ENCODE data around the gene OR2H1. TPM values are rescaled to one million over a fixed set of nuclear protein-coding genes. Genes with fewer than 3 reads are reported as not detected.

The OR2H1 gene
- total RNA-seq, 1 experiment from 2014 or later: not detected

DNA sequence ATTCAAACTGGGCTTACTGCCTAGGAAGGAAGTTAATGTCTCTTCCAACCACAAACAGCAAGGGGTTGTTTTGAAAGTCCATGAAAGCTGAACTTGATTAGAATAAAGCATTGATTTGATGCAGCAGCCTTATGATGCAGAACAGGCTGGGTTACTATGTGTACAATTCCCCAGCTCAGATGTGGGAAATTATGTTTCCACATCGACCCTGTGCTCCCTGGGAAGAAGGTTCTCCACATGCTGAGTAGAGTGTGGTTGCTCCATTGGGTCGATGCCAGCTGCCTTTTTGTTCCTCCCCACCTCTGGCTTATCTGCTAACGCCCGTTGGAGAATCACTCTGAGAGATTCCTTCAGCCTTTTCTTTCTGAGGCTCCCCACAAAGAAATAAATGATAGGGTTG is 29.6 kb downstream of the OR2H1 start:
- DNase-seq (ENCODE audit: low spot score) (no peak), ATAC-seq (no peak)
- H3K9me3 Mint-ChIP-seq: peaks cover 20% of the 10 kb centered on the region
- no peaks in the 10 kb centered on the region for H3K4me1 Mint-ChIP-seq
- no peaks in the 10 kb centered on the region for H3K36me3 Mint-ChIP-seq
- POLR2A ChIA-PET: no interaction called here
- CTCF ChIA-PET: no interaction called here
- no peak overlapping the region for H3K4me3 Mint-ChIP-seq
- no peak overlapping the region for H3K27ac Mint-ChIP-seq
- 0 out of 2 replicates have a peak, but pooled peaks cover 4% of the 10 kb centered on the region for H3K27me3 Mint-ChIP-seq (ENCODE audit: low read depth)
- no peak for TF ChIP-seq PRRX2 (CRISPR knock-in tag; IDR thresholded peaks at IDR 0.05)
- no peak for TF ChIP-seq IRF2 (CRISPR knock-in tag; IDR thresholded peaks at IDR 0.05; ENCODE audit: borderline replicate concordance, low read depth)
- TF ChIP-seq, protein P1, sequence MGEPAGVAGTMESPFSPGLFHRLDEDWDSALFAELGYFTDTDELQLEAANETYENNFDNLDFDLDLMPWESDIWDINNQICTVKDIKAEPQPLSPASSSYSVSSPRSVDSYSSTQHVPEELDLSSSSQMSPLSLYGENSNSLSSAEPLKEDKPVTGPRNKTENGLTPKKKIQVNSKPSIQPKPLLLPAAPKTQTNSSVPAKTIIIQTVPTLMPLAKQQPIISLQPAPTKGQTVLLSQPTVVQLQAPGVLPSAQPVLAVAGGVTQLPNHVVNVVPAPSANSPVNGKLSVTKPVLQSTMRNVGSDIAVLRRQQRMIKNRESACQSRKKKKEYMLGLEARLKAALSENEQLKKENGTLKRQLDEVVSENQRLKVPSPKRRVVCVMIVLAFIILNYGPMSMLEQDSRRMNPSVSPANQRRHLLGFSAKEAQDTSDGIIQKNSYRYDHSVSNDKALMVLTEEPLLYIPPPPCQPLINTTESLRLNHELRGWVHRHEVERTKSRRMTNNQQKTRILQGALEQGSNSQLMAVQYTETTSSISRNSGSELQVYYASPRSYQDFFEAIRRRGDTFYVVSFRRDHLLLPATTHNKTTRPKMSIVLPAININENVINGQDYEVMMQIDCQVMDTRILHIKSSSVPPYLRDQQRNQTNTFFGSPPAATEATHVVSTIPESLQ (CRISPR knock-in tag; IDR thresholded peaks at IDR 0.05): no peak
- no peak for TF ChIP-seq ZNF263 (CRISPR knock-in tag; IDR thresholded peaks at IDR 0.05; ENCODE audit: low read depth)
- TF ChIP-seq, protein P2, sequence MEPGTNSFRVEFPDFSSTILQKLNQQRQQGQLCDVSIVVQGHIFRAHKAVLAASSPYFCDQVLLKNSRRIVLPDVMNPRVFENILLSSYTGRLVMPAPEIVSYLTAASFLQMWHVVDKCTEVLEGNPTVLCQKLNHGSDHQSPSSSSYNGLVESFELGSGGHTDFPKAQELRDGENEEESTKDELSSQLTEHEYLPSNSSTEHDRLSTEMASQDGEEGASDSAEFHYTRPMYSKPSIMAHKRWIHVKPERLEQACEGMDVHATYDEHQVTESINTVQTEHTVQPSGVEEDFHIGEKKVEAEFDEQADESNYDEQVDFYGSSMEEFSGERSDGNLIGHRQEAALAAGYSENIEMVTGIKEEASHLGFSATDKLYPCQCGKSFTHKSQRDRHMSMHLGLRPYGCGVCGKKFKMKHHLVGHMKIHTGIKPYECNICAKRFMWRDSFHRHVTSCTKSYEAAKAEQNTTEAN (CRISPR knock-in tag; IDR thresholded peaks at IDR 0.05): no peak
- TF ChIP-seq ZBTB21 (CRISPR knock-in tag; IDR thresholded peaks at IDR 0.05; ENCODE audit: borderline replicate concordance): no peak
- TF ChIP-seq, protein P3, sequence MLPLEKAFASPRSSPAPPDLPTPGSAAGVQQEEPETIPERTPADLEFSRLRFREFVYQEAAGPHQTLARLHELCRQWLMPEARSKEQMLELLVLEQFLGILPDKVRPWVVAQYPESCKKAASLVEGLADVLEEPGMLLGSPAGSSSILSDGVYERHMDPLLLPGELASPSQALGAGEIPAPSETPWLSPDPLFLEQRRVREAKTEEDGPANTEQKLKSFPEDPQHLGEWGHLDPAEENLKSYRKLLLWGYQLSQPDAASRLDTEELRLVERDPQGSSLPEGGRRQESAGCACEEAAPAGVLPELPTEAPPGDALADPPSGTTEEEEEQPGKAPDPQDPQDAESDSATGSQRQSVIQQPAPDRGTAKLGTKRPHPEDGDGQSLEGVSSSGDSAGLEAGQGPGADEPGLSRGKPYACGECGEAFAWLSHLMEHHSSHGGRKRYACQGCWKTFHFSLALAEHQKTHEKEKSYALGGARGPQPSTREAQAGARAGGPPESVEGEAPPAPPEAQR (CRISPR knock-in tag; IDR thresholded peaks at IDR 0.05): no peak
- TF ChIP-seq, protein P4, sequence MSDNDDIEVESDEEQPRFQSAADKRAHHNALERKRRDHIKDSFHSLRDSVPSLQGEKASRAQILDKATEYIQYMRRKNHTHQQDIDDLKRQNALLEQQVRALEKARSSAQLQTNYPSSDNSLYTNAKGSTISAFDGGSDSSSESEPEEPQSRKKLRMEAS (CRISPR knock-in tag; IDR thresholded peaks at IDR 0.05): no peak
- TF ChIP-seq TEAD1 (CRISPR knock-in tag; IDR thresholded peaks at IDR 0.05): no peak
- no peak for TF ChIP-seq ESRRA (CRISPR knock-in tag; IDR thresholded peaks at IDR 0.05; ENCODE audit: borderline replicate concordance)
- no peak for TF ChIP-seq ETV6 (CRISPR knock-in tag; IDR thresholded peaks at IDR 0.05)
- TF ChIP-seq ZNF138 (CRISPR knock-in tag; conservative IDR thresholded peaks at IDR 0.05): no peak
- TF ChIP-seq, protein P5, sequence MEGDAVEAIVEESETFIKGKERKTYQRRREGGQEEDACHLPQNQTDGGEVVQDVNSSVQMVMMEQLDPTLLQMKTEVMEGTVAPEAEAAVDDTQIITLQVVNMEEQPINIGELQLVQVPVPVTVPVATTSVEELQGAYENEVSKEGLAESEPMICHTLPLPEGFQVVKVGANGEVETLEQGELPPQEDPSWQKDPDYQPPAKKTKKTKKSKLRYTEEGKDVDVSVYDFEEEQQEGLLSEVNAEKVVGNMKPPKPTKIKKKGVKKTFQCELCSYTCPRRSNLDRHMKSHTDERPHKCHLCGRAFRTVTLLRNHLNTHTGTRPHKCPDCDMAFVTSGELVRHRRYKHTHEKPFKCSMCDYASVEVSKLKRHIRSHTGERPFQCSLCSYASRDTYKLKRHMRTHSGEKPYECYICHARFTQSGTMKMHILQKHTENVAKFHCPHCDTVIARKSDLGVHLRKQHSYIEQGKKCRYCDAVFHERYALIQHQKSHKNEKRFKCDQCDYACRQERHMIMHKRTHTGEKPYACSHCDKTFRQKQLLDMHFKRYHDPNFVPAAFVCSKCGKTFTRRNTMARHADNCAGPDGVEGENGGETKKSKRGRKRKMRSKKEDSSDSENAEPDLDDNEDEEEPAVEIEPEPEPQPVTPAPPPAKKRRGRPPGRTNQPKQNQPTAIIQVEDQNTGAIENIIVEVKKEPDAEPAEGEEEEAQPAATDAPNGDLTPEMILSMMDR (IDR thresholded peaks at IDR 0.05): no peak
- TF ChIP-seq NR2C2 (CRISPR knock-in tag; IDR thresholded peaks at IDR 0.05): no peak

DNA sequence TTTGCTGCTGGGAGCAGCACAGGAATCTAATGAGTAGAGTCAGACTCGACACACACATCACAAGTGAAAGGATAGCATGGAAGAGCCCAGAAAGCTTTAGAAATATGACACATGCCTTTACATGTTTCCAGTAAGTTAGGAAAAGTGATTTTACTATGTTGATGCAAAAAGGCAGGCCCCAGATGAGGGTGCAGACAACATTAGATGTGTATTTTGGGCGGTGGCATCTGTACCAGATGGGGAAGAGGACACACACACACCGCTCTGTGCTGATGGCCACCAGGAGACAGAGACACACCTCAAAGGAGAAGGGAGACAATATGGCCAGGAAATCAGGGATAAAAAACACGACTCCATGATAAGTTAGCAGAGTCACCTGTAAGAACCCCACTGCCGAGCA is 30.2 kb downstream of the OR2H1 start:
- ChIA-PET CTCF (no interaction called here), POLR2A (no interaction called here)
- H3K36me3 Mint-ChIP-seq: no peaks in the 10 kb centered on the region
- 0 out of 2 replicates have a peak, but pooled peaks cover 2% of the 10 kb centered on the region for H3K27me3 Mint-ChIP-seq (ENCODE audit: low read depth)
- ATAC-seq (no peak), DNase-seq (ENCODE audit: low spot score) (no peak)
- peaks cover 16% of the 10 kb centered on the region for H3K9me3 Mint-ChIP-seq
- H3K4me1 Mint-ChIP-seq: no peaks in the 10 kb centered on the region
- H3K4me3 Mint-ChIP-seq: no peak overlapping the region
- H3K27ac Mint-ChIP-seq: no peak overlapping the region
- TF ChIP-seq IRF2 (CRISPR knock-in tag; IDR thresholded peaks at IDR 0.05; ENCODE audit: borderline replicate concordance, low read depth) (no peak), NR1H2 (CRISPR knock-in tag; IDR thresholded peaks at IDR 0.05) (no peak), ATF1 (CRISPR knock-in tag; IDR thresholded peaks at IDR 0.05) (no peak), RORB (CRISPR knock-in tag; IDR thresholded peaks at IDR 0.05) (no peak), ZNF317 (CRISPR knock-in tag; IDR thresholded peaks at IDR 0.05; ENCODE audit: borderline replicate concordance, low read depth) (no peak), ZBTB21 (CRISPR knock-in tag; IDR thresholded peaks at IDR 0.05; ENCODE audit: borderline replicate concordance) (no peak), MYBL2 (CRISPR knock-in tag; IDR thresholded peaks at IDR 0.05) (no peak)
- TF ChIP-seq, protein P1 (CRISPR knock-in tag; IDR thresholded peaks at IDR 0.05): no peak
- TF ChIP-seq, protein P6, sequence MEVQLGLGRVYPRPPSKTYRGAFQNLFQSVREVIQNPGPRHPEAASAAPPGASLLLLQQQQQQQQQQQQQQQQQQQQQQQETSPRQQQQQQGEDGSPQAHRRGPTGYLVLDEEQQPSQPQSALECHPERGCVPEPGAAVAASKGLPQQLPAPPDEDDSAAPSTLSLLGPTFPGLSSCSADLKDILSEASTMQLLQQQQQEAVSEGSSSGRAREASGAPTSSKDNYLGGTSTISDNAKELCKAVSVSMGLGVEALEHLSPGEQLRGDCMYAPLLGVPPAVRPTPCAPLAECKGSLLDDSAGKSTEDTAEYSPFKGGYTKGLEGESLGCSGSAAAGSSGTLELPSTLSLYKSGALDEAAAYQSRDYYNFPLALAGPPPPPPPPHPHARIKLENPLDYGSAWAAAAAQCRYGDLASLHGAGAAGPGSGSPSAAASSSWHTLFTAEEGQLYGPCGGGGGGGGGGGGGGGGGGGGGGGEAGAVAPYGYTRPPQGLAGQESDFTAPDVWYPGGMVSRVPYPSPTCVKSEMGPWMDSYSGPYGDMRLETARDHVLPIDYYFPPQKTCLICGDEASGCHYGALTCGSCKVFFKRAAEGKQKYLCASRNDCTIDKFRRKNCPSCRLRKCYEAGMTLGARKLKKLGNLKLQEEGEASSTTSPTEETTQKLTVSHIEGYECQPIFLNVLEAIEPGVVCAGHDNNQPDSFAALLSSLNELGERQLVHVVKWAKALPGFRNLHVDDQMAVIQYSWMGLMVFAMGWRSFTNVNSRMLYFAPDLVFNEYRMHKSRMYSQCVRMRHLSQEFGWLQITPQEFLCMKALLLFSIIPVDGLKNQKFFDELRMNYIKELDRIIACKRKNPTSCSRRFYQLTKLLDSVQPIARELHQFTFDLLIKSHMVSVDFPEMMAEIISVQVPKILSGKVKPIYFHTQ (CRISPR knock-in tag; IDR thresholded peaks at IDR 0.05): no peak
- TF ChIP-seq, protein P7, sequence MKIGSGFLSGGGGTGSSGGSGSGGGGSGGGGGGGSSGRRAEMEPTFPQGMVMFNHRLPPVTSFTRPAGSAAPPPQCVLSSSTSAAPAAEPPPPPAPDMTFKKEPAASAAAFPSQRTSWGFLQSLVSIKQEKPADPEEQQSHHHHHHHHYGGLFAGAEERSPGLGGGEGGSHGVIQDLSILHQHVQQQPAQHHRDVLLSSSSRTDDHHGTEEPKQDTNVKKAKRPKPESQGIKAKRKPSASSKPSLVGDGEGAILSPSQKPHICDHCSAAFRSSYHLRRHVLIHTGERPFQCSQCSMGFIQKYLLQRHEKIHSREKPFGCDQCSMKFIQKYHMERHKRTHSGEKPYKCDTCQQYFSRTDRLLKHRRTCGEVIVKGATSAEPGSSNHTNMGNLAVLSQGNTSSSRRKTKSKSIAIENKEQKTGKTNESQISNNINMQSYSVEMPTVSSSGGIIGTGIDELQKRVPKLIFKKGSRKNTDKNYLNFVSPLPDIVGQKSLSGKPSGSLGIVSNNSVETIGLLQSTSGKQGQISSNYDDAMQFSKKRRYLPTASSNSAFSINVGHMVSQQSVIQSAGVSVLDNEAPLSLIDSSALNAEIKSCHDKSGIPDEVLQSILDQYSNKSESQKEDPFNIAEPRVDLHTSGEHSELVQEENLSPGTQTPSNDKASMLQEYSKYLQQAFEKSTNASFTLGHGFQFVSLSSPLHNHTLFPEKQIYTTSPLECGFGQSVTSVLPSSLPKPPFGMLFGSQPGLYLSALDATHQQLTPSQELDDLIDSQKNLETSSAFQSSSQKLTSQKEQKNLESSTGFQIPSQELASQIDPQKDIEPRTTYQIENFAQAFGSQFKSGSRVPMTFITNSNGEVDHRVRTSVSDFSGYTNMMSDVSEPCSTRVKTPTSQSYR (CRISPR knock-in tag; IDR thresholded peaks at IDR 0.05): no peak

Measured in WTC11 (cell line).